Measurements from ENCODE around the gene MRC2.

The MRC2 gene

DNA sequence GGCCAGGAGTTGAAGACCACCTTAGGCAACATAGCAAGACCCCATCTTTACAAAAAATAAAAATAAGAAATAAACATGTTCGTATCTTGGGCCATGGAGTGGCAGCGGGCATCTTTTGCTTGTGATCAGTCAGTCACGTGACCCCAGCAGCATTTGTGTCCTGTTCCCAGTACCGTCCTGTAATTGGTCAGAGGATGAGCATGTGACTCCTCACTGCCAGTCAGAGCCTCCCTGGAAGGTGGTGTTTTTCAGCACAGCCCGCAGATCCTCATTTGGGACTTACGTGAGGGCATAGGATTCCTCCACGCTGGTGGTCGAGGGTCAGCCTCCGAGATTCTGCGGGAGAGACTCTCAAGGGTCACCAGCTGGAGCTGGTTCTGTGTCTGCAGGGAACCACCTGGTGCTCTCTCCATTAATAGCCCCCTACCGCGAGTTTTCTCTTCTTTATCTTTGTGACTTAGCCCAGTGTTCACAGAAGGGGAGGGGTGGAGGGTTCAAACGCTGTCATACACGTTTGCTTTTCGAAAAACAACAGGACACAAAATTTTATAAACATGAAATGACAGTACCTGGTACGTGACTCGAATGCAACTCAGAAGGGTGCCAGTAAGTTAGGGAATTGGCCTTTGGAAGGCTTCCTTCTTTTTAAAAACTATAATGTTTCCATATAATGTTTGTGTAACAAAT is 17.2 kb downstream of the MRC2 start:
- TF ChIP-seq POLR2AphosphoS5 (IDR thresholded peaks at IDR 0.05; ENCODE audit: low read depth, low read length) (no peak), SPI1 (IDR thresholded peaks at IDR 0.05; ENCODE audit: low read depth, low read length) (no peak), TAF1 (IDR thresholded peaks at IDR 0.05; ENCODE audit: low read depth, low read length) (no peak), PAX5 (IDR thresholded peaks at IDR 0.05; ENCODE audit: insufficient read depth, low read length, severe bottlenecking) (no peak), POLR2A (IDR thresholded peaks at IDR 0.05; ENCODE audit: low read depth, low read length) (no peak), POU2F2 (IDR thresholded peaks at IDR 0.05; ENCODE audit: low read depth, low read length) (no peak)
- no peak for FAIRE-seq
- no peak for DNase-seq (ENCODE audit: insufficient read length, low spot score)

DNA sequence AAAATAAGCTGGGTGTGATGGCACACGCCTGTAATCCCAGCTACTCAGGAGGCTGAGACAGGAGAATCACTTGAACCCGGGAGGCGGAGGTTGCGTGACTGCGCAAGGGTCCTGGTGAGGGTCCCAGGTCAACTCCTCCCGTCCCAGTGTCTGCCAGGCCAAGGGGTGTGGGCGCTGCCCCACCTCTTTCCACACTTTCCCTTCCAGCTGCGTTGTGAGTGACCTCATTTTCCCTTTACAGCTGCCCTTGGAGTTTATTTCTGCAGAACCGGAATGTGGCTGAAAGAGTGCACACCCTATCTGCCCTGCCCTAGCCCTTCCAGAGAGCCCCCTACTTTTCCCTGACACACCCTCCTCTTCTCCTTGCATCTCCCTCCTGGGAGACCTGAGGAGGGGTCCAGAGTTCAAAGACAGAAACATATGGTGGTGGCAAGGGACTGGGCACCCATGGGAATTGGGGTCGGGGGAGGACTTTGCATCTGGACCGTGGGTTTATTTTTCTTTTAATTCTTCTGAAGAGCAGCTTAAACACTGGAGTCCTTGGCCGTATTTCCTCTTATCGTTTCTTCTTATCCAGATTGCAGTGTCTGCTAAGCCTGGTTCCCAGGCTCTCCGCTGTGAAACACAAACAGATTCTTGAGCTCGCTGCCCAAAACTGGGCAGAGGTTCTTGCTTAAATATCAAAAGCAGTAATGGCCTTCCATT is 20.9 kb downstream of the MRC2 start:
- DNase-seq (ENCODE audit: insufficient read length, low spot score) (no peak), FAIRE-seq (no peak)
- no peak for TF ChIP-seq TAF1 (IDR thresholded peaks at IDR 0.05; ENCODE audit: low read depth, low read length)
- TF ChIP-seq POLR2A (IDR thresholded peaks at IDR 0.05; ENCODE audit: low read depth, low read length): no peak
- TF ChIP-seq SPI1 (IDR thresholded peaks at IDR 0.05; ENCODE audit: low read depth, low read length): no peak
- no peak for TF ChIP-seq PAX5 (IDR thresholded peaks at IDR 0.05; ENCODE audit: insufficient read depth, low read length, severe bottlenecking)
- no peak for TF ChIP-seq POU2F2 (IDR thresholded peaks at IDR 0.05; ENCODE audit: low read depth, low read length)
- TF ChIP-seq POLR2AphosphoS5 (IDR thresholded peaks at IDR 0.05; ENCODE audit: low read depth, low read length): no peak

DNA sequence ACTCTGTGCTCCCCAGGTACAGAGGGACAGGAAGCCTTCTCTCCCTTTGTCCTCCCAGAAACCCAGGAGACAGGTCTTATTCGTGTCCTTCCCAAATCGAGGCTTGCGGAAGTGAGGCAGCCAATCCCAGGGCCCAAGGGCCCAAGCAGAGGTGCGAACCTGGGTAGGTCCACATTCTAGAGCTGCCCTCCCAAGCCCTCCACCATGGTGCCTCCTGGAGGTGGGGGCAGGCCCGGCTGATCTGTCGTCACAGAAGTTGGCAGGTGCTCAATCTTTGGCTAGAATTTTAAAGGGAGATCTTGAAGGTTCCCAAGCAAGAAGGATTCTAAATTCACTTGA is 21.5 kb downstream of the MRC2 start:
- TF ChIP-seq SPI1 (IDR thresholded peaks at IDR 0.05; ENCODE audit: low read depth, low read length) (no peak), POU2F2 (IDR thresholded peaks at IDR 0.05; ENCODE audit: low read depth, low read length) (no peak), TAF1 (IDR thresholded peaks at IDR 0.05; ENCODE audit: low read depth, low read length) (no peak), PAX5 (IDR thresholded peaks at IDR 0.05; ENCODE audit: insufficient read depth, low read length, severe bottlenecking) (no peak), POLR2A (IDR thresholded peaks at IDR 0.05; ENCODE audit: low read depth, low read length) (no peak), POLR2AphosphoS5 (IDR thresholded peaks at IDR 0.05; ENCODE audit: low read depth, low read length) (no peak)
- DNase-seq (ENCODE audit: insufficient read length, low spot score): no peak
- no peak for FAIRE-seq

DNA sequence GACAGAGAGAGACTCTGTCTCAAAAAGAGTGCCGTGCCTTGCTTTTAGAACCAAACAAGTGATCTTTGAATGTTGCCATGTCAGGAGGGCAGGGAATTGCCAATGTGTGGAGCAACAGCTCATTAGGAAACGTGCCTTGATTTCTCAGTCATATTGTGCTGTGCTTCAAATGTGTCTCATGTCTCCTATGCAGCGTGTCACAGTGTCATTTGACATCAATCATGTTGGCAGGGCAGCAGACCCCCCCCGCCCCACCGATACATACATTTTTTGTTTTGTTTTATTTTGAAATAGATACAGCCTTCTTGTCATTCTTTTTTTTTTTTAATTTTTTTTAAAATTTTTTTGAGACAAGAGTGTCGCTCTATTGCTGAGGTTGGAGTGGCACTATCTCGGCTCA is 22.1 kb downstream of the MRC2 start:
- TF ChIP-seq POLR2AphosphoS5 (IDR thresholded peaks at IDR 0.05; ENCODE audit: low read depth, low read length) (no peak), POU2F2 (IDR thresholded peaks at IDR 0.05; ENCODE audit: low read depth, low read length) (no peak), PAX5 (IDR thresholded peaks at IDR 0.05; ENCODE audit: insufficient read depth, low read length, severe bottlenecking) (no peak), POLR2A (IDR thresholded peaks at IDR 0.05; ENCODE audit: low read depth, low read length) (no peak), SPI1 (IDR thresholded peaks at IDR 0.05; ENCODE audit: low read depth, low read length) (no peak), TAF1 (IDR thresholded peaks at IDR 0.05; ENCODE audit: low read depth, low read length) (no peak)
- DNase-seq (ENCODE audit: insufficient read length, low spot score) (no peak), FAIRE-seq (no peak)

DNA sequence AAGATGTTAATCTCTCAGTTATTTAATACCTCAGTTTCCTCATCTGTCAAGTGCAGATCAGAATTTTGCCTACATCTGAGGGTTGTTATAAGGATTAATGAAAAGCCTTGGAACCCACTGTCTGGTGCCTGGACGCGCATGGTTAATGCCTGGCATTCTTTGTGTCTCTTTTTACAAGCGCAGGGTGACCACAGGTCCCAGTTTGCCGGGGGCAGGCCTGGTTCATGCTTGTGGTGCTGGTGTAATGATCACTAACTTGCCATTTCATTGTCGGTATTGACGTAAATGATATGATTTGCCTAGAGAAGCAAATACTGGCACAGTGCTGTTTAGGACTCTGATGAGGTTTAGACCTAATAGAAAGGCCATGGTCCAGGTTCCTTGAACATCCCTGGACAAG is 23.1 kb downstream of the MRC2 start:
- TF ChIP-seq PAX5 (IDR thresholded peaks at IDR 0.05; ENCODE audit: insufficient read depth, low read length, severe bottlenecking): no peak
- no peak for TF ChIP-seq POLR2A (IDR thresholded peaks at IDR 0.05; ENCODE audit: low read depth, low read length)
- TF ChIP-seq POLR2AphosphoS5 (IDR thresholded peaks at IDR 0.05; ENCODE audit: low read depth, low read length): no peak
- no peak for TF ChIP-seq SPI1 (IDR thresholded peaks at IDR 0.05; ENCODE audit: low read depth, low read length)
- TF ChIP-seq POU2F2 (IDR thresholded peaks at IDR 0.05; ENCODE audit: low read depth, low read length): no peak
- TF ChIP-seq TAF1 (IDR thresholded peaks at IDR 0.05; ENCODE audit: low read depth, low read length): no peak
- DNase-seq (ENCODE audit: insufficient read length, low spot score) (no peak), FAIRE-seq (no peak)

DNA sequence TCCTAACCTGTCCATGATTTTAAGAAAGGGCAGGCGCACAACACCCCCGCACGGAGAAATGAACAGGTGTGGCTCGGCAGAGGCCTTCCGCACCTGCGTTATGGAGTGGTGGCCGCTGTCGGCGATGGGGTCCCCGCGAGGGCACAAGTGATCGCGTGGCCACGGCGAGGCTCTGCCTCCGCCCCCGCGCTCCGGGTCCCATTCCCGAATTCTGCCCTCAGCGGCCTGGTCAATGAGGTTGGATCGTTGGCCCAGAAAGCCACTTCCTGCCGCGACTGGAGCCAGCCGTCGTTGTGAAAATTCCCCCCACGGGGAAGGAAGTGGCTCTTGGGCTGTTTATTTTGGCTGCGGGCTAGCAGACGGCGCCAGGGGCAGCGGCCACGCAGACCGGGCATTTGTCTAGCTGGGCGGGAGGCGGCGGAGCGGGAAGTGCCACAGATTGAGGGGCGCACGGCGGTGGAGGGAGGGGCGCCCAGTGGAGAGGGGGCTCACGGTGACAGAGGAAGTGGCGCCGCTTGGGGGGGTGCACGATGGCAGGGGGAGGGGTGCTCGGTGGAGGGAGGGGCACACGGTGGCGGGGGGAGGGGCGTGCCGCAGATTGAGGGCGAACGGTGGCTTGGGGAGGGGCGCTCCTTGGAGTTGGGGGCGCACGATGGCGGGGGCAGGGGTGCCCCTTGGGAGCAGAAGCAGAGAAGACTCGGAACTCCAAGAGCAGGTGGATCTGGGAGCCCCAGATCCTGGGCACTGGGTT is 25.0 kb downstream of the MRC2 start:
- DNase-seq (ENCODE audit: insufficient read length, low spot score): no peak
- FAIRE-seq: peak; percentile 91
- TF ChIP-seq SPI1 (IDR thresholded peaks at IDR 0.05; ENCODE audit: low read depth, low read length) (peak; percentile 66), POLR2AphosphoS5 (IDR thresholded peaks at IDR 0.05; ENCODE audit: low read depth, low read length) (no peak), POU2F2 (IDR thresholded peaks at IDR 0.05; ENCODE audit: low read depth, low read length) (no peak), TAF1 (IDR thresholded peaks at IDR 0.05; ENCODE audit: low read depth, low read length) (0 out of 2 replicates have a peak, but pooled peaks have one; percentile 25), POLR2A (IDR thresholded peaks at IDR 0.05; ENCODE audit: low read depth, low read length) (no peak)

DNA sequence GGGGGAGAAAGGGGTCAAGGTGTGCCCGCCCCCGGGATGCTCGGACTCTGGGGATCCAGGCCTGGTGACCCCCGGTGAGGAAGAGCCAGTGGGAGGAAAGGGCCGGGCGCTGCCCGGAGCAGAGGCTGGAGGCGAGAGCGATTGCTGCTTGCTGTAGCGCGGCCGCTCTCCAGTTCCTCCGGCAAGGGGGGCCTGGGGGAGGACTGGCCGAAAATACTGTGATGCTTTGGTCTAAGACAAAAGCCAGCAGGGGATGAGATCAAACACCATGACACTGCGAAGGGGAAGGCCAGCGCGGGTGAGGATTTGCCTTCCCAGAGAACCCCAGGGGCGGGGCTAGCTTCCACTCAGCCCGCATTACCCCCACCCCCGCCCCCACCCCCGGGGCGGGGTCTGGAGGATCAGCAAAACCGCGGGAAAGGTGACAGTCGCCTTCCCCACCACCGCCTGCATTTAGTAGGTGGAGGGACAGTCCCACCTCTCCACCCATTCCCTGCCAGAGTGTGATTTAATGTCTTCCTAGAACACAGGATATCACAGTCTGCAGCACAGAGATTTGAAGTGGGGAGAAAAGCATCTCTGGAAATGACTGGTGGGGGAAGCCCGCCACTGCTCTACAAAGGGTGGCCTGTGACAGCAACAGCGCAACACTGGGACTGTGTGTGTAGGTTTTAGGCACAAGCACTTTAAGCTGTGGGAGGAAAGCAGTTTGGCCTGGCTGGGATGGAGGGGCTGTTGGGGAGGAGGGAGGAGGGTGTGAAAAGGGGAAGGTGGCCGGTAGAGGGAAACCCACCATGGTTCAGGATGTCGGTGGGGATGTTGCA is 25.7 kb downstream of the MRC2 start:
- peak; percentile 76 for DNase-seq (ENCODE audit: insufficient read length, low spot score)
- FAIRE-seq: no peak

DNA sequence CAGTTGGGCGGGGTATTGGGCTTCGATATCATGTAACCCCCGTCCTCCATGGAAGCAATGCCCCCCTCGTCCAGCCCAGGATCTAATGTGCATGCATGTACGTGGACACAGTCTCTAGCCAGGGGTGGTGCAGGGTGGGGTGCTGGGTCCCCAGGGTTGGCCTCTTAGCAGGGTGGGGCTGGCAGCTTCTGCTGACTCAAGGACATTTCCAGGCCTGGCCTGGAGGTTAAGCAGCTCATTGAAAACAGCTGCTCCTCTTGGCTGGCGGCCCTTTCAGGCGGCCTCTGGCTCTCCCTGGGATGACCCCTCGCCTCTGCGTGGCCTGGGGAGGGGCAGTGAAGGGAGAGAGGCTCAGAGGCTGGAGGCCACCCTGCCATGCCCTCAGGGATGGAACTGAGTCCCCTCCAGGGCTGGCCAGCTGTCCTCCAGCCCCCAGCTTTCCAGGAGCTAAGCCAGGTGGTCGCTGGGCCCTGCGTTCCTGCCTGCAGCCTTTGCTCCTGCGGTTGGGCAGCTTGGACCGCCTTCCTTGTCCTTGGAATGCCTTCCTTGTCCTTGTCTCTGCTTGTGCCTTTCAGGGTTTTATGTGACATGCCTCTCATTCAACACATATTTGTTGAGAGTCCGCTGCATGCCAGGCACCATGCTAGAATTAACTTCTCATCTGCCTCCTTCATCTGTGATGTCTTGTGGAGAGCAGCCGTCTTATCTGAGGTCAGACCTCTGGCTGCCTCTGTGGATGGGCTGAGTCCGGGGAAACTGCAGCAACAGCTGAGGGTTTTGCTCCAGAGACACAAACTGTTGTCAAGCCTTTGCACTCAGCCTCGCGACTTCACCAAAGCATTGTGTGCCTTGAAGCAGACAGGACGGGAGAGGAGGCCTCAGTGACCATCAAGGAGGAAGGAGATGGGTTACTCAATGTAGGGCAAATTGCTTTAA is 26.6 kb downstream of the MRC2 start:
- TF ChIP-seq POLR2AphosphoS5 (IDR thresholded peaks at IDR 0.05; ENCODE audit: low read depth, low read length): no peak
- no peak for TF ChIP-seq PAX5 (IDR thresholded peaks at IDR 0.05; ENCODE audit: insufficient read depth, low read length, severe bottlenecking)
- no peak for TF ChIP-seq SPI1 (IDR thresholded peaks at IDR 0.05; ENCODE audit: low read depth, low read length)
- TF ChIP-seq POLR2A (IDR thresholded peaks at IDR 0.05; ENCODE audit: low read depth, low read length): no peak
- no peak for TF ChIP-seq TAF1 (IDR thresholded peaks at IDR 0.05; ENCODE audit: low read depth, low read length)
- TF ChIP-seq POU2F2 (IDR thresholded peaks at IDR 0.05; ENCODE audit: low read depth, low read length): no peak
- no peak for FAIRE-seq
- DNase-seq (ENCODE audit: insufficient read length, low spot score): no peak

More for the DNA sequence above, 25.7 kb downstream of the MRC2 start:
- TF ChIP-seq POU2F2 (IDR thresholded peaks at IDR 0.05; ENCODE audit: low read depth, low read length) (peak; percentile 81), PAX5 (IDR thresholded peaks at IDR 0.05; ENCODE audit: insufficient read depth, low read length, severe bottlenecking) (peak; percentile 33), POLR2A (IDR thresholded peaks at IDR 0.05; ENCODE audit: low read depth, low read length) (no peak), SPI1 (IDR thresholded peaks at IDR 0.05; ENCODE audit: low read depth, low read length) (0 out of 2 replicates have a peak, but pooled peaks have one; percentile 2)

Data from GM12891 (cell line).